ENCODE measurements around the gene NUB1. TPM values are rescaled to one million over a fixed set of nuclear protein-coding genes. Genes with fewer than 3 reads are reported as not detected.
A peak's percentile ranks its signal among the peaks of the same experiment; 100 is the strongest.

NUB1 gene
- total RNA-seq, 1 donor from 2014 or later, result 41.5 TPM

DNA sequence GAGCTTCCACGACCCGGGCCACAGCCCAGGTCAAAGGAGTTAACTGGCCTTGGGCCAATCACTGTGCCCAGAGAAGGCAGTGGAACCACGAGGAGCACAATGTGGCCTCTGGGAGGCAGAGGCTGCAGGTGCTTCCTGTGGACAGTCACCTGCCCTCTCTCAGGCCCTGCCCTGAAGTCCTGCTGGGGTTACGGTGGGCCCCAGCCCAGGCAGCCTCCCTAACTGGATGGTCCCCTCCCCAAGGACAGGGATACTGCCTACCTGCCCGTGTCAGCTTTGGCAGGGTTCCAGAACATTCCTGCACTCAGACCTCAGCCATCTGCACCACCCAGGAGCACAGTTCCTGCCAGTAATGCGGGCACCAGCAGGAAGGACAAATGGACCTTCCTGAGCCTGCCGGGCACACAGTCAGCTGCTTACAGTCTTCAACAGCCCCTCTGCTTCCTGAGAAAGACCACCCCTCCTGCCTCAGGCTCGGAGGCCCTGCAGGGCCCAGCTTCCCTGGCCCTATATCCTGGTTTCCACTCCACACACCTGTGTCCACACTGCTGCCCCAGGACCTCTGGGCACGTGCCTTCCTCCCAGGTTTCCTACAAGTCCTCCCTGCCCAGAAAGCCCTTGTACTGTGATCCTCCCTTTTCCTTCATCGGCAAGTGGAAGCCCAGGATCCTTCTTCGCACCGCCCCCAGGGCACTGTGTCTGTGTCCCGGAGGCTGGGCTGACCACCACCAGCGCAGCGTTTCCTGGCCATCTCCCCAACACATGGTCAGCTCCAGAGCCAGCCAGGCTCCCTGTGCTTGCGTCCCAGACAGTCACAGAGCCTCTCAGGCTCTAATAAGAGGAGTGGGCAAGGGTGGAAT, 44.9 kb downstream of the NUB1 start:
- DNase-seq (ENCODE audit: low spot score), result no peak
- H3K9me3 Mint-ChIP-seq (ENCODE audit: unreplicated experiment), result no peaks in the 10 kb centered on the region
- H3K4me3 Mint-ChIP-seq (ENCODE audit: unreplicated experiment), result peak overlapping the region; percentile 57
- H3K27me3 Mint-ChIP-seq (ENCODE audit: unreplicated experiment), result peaks cover 18% of the 10 kb centered on the region
- peaks cover 9% of the 10 kb centered on the region for H3K4me1 Mint-ChIP-seq (ENCODE audit: unreplicated experiment)
- TF ChIP-seq, protein P1, sequence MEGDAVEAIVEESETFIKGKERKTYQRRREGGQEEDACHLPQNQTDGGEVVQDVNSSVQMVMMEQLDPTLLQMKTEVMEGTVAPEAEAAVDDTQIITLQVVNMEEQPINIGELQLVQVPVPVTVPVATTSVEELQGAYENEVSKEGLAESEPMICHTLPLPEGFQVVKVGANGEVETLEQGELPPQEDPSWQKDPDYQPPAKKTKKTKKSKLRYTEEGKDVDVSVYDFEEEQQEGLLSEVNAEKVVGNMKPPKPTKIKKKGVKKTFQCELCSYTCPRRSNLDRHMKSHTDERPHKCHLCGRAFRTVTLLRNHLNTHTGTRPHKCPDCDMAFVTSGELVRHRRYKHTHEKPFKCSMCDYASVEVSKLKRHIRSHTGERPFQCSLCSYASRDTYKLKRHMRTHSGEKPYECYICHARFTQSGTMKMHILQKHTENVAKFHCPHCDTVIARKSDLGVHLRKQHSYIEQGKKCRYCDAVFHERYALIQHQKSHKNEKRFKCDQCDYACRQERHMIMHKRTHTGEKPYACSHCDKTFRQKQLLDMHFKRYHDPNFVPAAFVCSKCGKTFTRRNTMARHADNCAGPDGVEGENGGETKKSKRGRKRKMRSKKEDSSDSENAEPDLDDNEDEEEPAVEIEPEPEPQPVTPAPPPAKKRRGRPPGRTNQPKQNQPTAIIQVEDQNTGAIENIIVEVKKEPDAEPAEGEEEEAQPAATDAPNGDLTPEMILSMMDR (IDR thresholded peaks at IDR 0.05; ENCODE audit: unreplicated experiment), result no peak
- H3K36me3 Mint-ChIP-seq (ENCODE audit: low read depth, unreplicated experiment), result peaks cover 35% of the 10 kb centered on the region
- H3K27ac Mint-ChIP-seq (ENCODE audit: unreplicated experiment), result no peak overlapping the region

DNA sequence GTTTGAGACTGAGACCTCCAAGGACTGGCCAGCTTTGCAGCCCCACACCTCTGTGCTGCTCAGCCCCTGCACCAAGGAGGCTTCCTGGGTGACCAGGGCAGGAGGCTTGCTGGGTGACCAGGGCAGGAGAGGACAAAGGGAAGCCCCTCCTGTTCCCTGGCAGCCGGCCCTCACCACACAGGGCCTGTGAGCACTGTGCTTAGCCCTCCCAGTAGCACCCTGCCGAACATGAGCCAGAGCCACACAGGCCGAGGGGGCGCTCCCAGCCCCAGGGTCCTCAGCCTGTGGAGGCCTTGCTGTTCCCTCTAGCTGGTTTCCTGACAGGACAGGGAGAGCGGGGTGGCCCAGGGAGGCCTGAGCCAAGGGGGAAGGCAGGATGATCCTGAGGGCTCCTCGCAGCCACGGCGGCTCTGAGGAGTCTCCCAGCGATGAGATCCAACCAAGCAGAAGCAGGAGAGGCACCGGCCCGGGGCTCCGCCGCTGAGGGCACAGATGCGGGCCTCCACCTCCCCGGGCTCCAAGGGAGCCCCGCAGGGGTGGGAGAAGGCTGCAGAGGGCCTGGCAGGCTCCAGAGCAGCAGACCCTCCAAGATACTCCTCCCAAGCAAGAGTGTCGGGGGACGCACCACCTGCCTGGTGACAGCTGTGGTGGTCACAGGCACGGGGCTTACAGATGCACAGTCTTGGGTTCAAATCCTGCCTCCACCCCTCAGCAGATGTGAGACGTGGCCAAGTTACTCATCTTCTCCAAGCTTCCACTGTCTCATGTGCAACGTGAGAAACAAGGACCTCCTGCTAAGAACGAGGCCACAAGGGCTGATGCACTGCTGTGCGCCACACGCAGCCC, 45.8 kb downstream of the NUB1 start:
- Mint-ChIP-seq H3K4me3 (ENCODE audit: unreplicated experiment) (no peak overlapping the region), H3K27ac (ENCODE audit: unreplicated experiment) (no peak overlapping the region), H3K36me3 (ENCODE audit: low read depth, unreplicated experiment) (peaks cover 35% of the 10 kb centered on the region), H3K9me3 (ENCODE audit: unreplicated experiment) (no peaks in the 10 kb centered on the region), H3K27me3 (ENCODE audit: unreplicated experiment) (peaks cover 18% of the 10 kb centered on the region), H3K4me1 (ENCODE audit: unreplicated experiment) (peaks cover 5% of the 10 kb centered on the region)
- TF ChIP-seq, protein P1 (IDR thresholded peaks at IDR 0.05; ENCODE audit: unreplicated experiment), result no peak
- DNase-seq (ENCODE audit: low spot score), result no peak

DNA sequence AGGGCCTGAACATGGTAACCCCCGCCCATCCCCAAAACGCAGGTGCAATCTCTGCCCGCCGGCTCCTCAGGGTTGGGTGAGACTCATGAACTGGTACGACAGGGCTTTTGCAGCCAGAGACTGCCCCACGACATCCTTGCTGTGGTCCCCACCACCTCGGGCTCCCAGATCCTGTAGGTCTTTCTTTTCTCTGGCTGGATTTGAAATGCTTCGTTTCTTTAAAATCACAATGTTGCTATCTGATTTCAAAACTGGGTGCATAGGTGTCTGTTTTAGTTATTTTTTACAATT, 46.3 kb downstream of the NUB1 start:
- Mint-ChIP-seq H3K4me3 (ENCODE audit: unreplicated experiment) (no peak overlapping the region), H3K27me3 (ENCODE audit: unreplicated experiment) (peaks cover 16% of the 10 kb centered on the region), H3K27ac (ENCODE audit: unreplicated experiment) (no peak overlapping the region), H3K36me3 (ENCODE audit: low read depth, unreplicated experiment) (peaks cover 35% of the 10 kb centered on the region), H3K4me1 (ENCODE audit: unreplicated experiment) (peaks cover 2% of the 10 kb centered on the region), H3K9me3 (ENCODE audit: unreplicated experiment) (no peaks in the 10 kb centered on the region)
- TF ChIP-seq, protein P1 (IDR thresholded peaks at IDR 0.05; ENCODE audit: unreplicated experiment), result no peak
- DNase-seq (ENCODE audit: low spot score), result no peak

DNA sequence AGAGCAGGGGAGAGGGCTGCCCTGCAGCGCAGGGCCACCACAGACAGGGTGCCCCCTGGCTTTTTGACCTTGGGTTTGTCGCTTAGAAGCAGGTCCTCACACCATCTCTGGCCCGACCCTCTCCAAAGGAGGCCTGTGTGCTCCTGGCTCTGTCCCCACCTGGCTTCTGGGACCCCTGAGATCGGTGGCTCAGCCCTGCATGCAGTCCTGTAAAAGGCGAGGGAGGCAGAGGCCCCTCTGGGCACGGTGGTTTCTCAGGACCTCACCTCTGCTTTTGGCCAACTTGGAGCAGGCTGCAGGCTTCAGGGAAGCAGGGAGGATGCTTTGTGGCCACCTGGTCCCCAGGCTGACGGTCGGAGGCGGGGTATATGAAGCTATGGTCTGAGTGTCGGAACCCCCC, 46.8 kb downstream of the NUB1 start:
- peaks cover 2% of the 10 kb centered on the region for H3K4me1 Mint-ChIP-seq (ENCODE audit: unreplicated experiment)
- H3K27ac Mint-ChIP-seq (ENCODE audit: unreplicated experiment), result no peak overlapping the region
- H3K4me3 Mint-ChIP-seq (ENCODE audit: unreplicated experiment), result no peak overlapping the region
- H3K27me3 Mint-ChIP-seq (ENCODE audit: unreplicated experiment), result peaks cover 16% of the 10 kb centered on the region
- TF ChIP-seq, protein P1 (IDR thresholded peaks at IDR 0.05; ENCODE audit: unreplicated experiment), result no peak
- no peak for DNase-seq (ENCODE audit: low spot score)
- H3K9me3 Mint-ChIP-seq (ENCODE audit: unreplicated experiment), result no peaks in the 10 kb centered on the region
- H3K36me3 Mint-ChIP-seq (ENCODE audit: low read depth, unreplicated experiment), result peaks cover 35% of the 10 kb centered on the region

Data from endothelial cell (in vitro differentiated cells).